ENCODE results near the gene GMIP. TPM values are rescaled to one million over a fixed set of nuclear protein-coding genes. Genes with fewer than 3 reads are reported as not detected.

GMIP gene
- total RNA-seq, 2 experiments from 2014 or later = 30.1 to 48.7 TPM

DNA sequence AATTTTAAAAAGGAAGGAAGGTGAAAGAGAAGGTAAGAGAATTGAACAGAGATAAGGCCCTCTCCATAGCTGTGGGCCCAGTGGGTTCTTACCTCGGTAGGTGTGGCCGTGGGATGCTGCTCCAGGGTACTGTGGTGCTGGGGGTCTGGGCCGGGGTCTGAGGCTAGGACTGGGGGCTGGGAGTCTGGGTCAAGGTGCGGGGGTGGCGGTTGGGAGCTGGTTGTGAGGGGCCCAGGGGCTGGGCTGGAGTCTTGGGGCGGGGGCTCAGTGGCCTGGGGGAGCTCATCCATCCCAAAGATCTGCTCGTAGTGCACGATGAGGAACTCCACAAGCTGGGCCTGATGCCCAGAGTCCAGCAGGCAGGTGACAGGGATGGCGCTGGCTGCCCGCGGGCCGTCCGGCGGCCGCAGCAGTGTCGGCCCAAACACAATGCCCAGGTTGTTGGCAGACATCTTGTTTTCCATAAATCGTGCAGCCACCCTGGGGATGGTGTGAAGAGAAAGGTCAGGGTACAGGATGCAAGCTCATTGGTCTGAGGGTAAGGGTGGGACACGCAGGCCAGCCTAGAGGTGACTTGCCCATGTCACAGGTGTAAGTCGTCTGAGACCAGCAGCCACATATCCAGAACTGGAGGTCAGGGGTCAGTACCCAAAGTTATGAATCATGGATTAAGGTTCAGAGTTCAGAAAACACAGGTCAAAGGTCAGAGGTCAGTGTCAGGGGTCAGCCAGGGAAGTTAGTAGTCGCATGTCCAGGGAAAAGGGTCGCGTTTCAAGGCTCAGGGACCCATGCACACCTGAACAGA is 9.5 kb downstream of the GMIP start:
- Histone ChIP-seq H3K9me2 (ENCODE audit: insufficient read depth, low read length) (no peaks in the 10 kb centered on the region), H3K4me3 (ENCODE audit: low read depth, low read length, poor library complexity, severe bottlenecking) (no peak overlapping the region), H2AFZ (ENCODE audit: low read length) (no peak overlapping the region), H3K9me3 (ENCODE audit: low read length) (no peaks in the 10 kb centered on the region), H3K27ac (ENCODE audit: low read depth, low read length, poor library complexity, severe bottlenecking) (no peak overlapping the region), H4K20me1 (ENCODE audit: insufficient read depth, low read length) (no peaks in the 10 kb centered on the region), H3K4me1 (ENCODE audit: insufficient read depth, low read length, poor library complexity, severe bottlenecking) (no peaks in the 10 kb centered on the region), H3K4me2 (ENCODE audit: low read length) (no peak overlapping the region), H3K36me3 (ENCODE audit: insufficient read depth, low read length) (peaks cover 76% of the 10 kb centered on the region), H3K79me2 (ENCODE audit: insufficient read depth, low read depth, low read length) (no peaks in the 10 kb centered on the region)
- TF ChIP-seq, protein P1, sequence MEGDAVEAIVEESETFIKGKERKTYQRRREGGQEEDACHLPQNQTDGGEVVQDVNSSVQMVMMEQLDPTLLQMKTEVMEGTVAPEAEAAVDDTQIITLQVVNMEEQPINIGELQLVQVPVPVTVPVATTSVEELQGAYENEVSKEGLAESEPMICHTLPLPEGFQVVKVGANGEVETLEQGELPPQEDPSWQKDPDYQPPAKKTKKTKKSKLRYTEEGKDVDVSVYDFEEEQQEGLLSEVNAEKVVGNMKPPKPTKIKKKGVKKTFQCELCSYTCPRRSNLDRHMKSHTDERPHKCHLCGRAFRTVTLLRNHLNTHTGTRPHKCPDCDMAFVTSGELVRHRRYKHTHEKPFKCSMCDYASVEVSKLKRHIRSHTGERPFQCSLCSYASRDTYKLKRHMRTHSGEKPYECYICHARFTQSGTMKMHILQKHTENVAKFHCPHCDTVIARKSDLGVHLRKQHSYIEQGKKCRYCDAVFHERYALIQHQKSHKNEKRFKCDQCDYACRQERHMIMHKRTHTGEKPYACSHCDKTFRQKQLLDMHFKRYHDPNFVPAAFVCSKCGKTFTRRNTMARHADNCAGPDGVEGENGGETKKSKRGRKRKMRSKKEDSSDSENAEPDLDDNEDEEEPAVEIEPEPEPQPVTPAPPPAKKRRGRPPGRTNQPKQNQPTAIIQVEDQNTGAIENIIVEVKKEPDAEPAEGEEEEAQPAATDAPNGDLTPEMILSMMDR (conservative IDR thresholded peaks at IDR 0.05; ENCODE audit: low read length) = no peak
- no peak for TF ChIP-seq EZH2phosphoT487 (IDR thresholded peaks at IDR 0.05; ENCODE audit: borderline replicate concordance, low read depth, low read length)
- no peak for DNase-seq (ENCODE audit: low spot score)
- ChIA-PET POLR2A (interaction anchor here (1.0 kb wide), 1 partner anchor 42 kb away, joined by 3 read pairs; no protein-coding TSS in a partner anchor), CTCF (ENCODE audit: unreplicated experiment) (no interaction called here)
- BruUV-seq (replicated peaks) = no TSS peak
- intact Hi-C loops (cut with micrococcal nuclease; ENCODE audit: unreplicated experiment) = no loop called here

- Histone ChIP-seq H3K9me2 (ENCODE audit: insufficient read depth, low read length) (no peaks in the 10 kb centered on the region), H3K79me2 (ENCODE audit: insufficient read depth, low read depth, low read length) (no peaks in the 10 kb centered on the region), H3K4me2 (ENCODE audit: low read length) (no peak overlapping the region), H3K9me3 (ENCODE audit: low read length) (no peaks in the 10 kb centered on the region), H3K4me1 (ENCODE audit: insufficient read depth, low read length, poor library complexity, severe bottlenecking) (peaks cover 9% of the 10 kb centered on the region), H4K20me1 (ENCODE audit: insufficient read depth, low read length) (no peaks in the 10 kb centered on the region), H3K4me3 (ENCODE audit: low read depth, low read length, poor library complexity, severe bottlenecking) (no peak overlapping the region), H2AFZ (ENCODE audit: low read length) (no peak overlapping the region), H3K36me3 (ENCODE audit: insufficient read depth, low read length) (peaks cover 70% of the 10 kb centered on the region), H3K27ac (ENCODE audit: low read depth, low read length, poor library complexity, severe bottlenecking) (no peak overlapping the region)
- ChIA-PET CTCF (ENCODE audit: unreplicated experiment) (no interaction called here), POLR2A (no interaction called here)
- no TSS peak for BruUV-seq (replicated peaks)
- intact Hi-C loops (cut with micrococcal nuclease; ENCODE audit: unreplicated experiment) = no loop called here
- DNase-seq (ENCODE audit: low spot score) = no peak
- TF ChIP-seq EZH2phosphoT487 (IDR thresholded peaks at IDR 0.05; ENCODE audit: borderline replicate concordance, low read depth, low read length) = no peak
- TF ChIP-seq, protein P1 (conservative IDR thresholded peaks at IDR 0.05; ENCODE audit: low read length) = no peak
These were observed 10.8 kb downstream of the GMIP start for GRCh38 chr19:19632661-19633060.

DNA sequence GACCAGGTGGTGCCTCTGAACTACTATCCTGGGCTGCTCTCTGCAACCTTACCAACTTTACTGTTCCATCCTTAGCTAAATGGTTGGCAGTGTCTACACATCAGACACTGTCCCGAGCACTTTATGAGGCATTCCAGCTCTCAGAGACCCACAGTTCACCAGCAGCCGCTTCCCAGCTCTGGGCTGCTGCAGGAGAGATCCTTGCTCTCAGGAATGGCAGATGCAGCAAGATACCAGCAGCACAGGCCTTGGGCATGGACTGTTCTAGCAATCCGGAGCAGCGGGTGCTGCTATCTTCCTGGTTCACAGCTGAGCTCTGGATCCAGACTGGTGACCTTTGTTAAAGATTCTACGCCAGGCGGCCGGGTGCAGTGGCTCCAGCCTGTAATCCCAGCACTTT is 12.1 kb downstream of the GMIP start:
- no peaks in the 10 kb centered on the region for H3K9me2 ChIP-seq (ENCODE audit: insufficient read depth, low read length)
- peaks cover 57% of the 10 kb centered on the region for H3K36me3 ChIP-seq (ENCODE audit: insufficient read depth, low read length)
- no peaks in the 10 kb centered on the region for H3K9me3 ChIP-seq (ENCODE audit: low read length)
- no peak overlapping the region for H3K27ac ChIP-seq (ENCODE audit: low read depth, low read length, poor library complexity, severe bottlenecking)
- no peak for DNase-seq (ENCODE audit: low spot score)
- H2AFZ ChIP-seq (ENCODE audit: low read length) = no peak overlapping the region
- H3K4me2 ChIP-seq (ENCODE audit: low read length) = no peak overlapping the region
- H3K79me2 ChIP-seq (ENCODE audit: insufficient read depth, low read depth, low read length) = no peaks in the 10 kb centered on the region
- TF ChIP-seq, protein P1 (conservative IDR thresholded peaks at IDR 0.05; ENCODE audit: low read length) = no peak
- H3K4me1 ChIP-seq (ENCODE audit: insufficient read depth, low read length, poor library complexity, severe bottlenecking) = peaks cover 18% of the 10 kb centered on the region
- ChIA-PET CTCF (ENCODE audit: unreplicated experiment) (no interaction called here), POLR2A (no interaction called here)
- BruUV-seq (replicated peaks) = no TSS peak
- no peak overlapping the region for H3K4me3 ChIP-seq (ENCODE audit: low read depth, low read length, poor library complexity, severe bottlenecking)
- intact Hi-C loops (cut with micrococcal nuclease; ENCODE audit: unreplicated experiment) = no loop called here
- no peaks in the 10 kb centered on the region for H4K20me1 ChIP-seq (ENCODE audit: insufficient read depth, low read length)

All from OCI-LY7 (cell line).